ENCODE measurements around the gene SMIM35.

Gene SMIM35

DNA sequence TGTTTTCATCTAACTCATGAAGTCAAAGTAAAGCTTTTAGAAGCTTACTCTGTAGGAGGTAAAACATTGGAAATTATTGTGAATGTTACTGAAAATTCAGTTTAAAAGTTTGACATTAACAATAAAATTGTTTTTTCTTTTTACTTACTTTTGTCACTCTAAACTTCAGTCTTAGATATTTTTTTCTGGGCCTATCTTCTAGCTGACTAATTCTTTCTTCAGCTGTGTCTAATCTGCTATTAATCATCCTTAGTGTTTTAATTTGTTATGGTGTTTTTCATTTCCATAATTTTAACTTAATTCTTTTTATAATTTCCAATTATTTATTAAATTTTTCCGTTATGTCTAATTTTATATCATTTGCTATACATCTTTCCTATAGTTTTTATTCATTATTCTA is 65.6 kb downstream of the SMIM35 start:
- TF ChIP-seq, protein P1, sequence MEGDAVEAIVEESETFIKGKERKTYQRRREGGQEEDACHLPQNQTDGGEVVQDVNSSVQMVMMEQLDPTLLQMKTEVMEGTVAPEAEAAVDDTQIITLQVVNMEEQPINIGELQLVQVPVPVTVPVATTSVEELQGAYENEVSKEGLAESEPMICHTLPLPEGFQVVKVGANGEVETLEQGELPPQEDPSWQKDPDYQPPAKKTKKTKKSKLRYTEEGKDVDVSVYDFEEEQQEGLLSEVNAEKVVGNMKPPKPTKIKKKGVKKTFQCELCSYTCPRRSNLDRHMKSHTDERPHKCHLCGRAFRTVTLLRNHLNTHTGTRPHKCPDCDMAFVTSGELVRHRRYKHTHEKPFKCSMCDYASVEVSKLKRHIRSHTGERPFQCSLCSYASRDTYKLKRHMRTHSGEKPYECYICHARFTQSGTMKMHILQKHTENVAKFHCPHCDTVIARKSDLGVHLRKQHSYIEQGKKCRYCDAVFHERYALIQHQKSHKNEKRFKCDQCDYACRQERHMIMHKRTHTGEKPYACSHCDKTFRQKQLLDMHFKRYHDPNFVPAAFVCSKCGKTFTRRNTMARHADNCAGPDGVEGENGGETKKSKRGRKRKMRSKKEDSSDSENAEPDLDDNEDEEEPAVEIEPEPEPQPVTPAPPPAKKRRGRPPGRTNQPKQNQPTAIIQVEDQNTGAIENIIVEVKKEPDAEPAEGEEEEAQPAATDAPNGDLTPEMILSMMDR (conservative IDR thresholded peaks at IDR 0.05; ENCODE audit: low read depth, low read length) = no peak
- Histone ChIP-seq H3K27ac (no peak overlapping the region), H3K9ac (no peak overlapping the region), H3K36me3 (ENCODE audit: insufficient read depth) (no peaks in the 10 kb centered on the region), H4K20me1 (ENCODE audit: insufficient read depth) (no peaks in the 10 kb centered on the region), H3K4me2 (no peak overlapping the region), H3K4me3 (IDR thresholded peaks at IDR 0.05; ENCODE audit: insufficient read depth, low read depth, low read length) (no peak overlapping the region), H3K27me3 (ENCODE audit: insufficient read depth, low read depth) (no peaks in the 10 kb centered on the region), H3K4me1 (ENCODE audit: low read depth, poor library complexity, severe bottlenecking) (no peaks in the 10 kb centered on the region), H3K79me2 (ENCODE audit: insufficient read depth, low read depth) (no peaks in the 10 kb centered on the region), H2AFZ (ENCODE audit: low read depth) (no peak overlapping the region)

DNA sequence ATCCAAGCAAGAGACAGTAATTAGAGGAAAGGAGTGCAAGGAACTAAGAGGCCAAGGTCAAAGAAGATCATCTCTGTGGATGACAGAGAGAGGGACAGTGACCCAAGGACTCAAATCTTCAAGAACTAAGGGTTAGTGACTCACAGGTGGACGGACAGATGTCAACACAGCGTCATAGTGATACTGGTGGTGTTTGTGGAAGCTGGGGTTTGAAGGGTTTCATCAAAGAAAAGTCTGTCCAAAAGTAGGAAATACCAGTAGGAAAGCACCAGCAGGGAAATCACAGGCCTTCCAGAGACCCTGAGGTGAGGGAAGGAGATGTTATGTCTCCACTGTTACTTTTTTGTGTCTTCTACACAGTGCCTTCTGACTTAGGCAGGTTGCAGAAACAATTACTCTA is 68.4 kb downstream of the SMIM35 start:
- no peak overlapping the region for H2AFZ ChIP-seq (ENCODE audit: low read depth)

DNA sequence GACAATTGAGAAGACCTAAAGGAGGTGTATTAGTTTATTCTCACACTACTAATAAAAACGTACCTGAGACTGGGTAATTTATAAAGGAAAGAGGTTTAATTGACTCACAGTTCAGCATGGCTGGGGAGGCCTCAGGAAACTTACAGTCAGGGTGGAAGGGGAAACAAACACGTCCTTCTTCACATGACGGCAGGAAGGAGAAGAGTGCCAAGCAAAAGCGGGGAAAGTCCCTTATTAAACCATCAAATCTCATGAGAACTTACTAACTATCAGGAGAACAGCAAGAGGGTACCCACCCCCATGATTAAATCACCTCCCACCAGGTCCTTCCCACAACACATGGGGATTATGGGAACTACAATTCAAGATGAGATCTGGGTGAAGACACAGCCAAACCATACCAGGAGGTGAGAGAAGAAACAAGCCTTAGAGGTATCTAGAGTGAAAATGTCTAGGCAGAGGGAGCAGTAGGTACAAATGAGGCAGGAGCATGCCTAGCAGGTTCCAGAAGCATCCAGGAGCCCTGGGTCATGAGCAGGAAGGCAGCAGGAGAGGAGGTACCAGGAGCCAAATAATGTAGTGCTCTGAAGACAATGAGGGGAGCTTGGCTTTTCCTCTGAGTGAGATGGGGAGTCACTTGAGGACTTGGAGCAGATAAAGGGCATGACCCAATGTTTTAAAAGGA is 69.0 kb downstream of the SMIM35 start:
- no peaks in the 10 kb centered on the region for H3K4me1 ChIP-seq (ENCODE audit: low read depth, poor library complexity, severe bottlenecking)
- no peak overlapping the region for H2AFZ ChIP-seq (ENCODE audit: low read depth)
- no peak overlapping the region for H3K9ac ChIP-seq
- H3K4me2 ChIP-seq = no peak overlapping the region
- H3K27me3 ChIP-seq (ENCODE audit: insufficient read depth, low read depth) = no peaks in the 10 kb centered on the region
- TF ChIP-seq, protein P1 (conservative IDR thresholded peaks at IDR 0.05; ENCODE audit: low read depth, low read length) = no peak
- no peaks in the 10 kb centered on the region for H3K36me3 ChIP-seq (ENCODE audit: insufficient read depth)
- H3K79me2 ChIP-seq (ENCODE audit: insufficient read depth, low read depth) = no peaks in the 10 kb centered on the region
- no peak overlapping the region for H3K4me3 ChIP-seq (IDR thresholded peaks at IDR 0.05; ENCODE audit: insufficient read depth, low read depth, low read length)
- H3K27ac ChIP-seq = no peak overlapping the region
- no peaks in the 10 kb centered on the region for H4K20me1 ChIP-seq (ENCODE audit: insufficient read depth)

More for the DNA sequence above, 68.4 kb downstream of the SMIM35 start:
- no peak overlapping the region for H3K27ac ChIP-seq
- no peak overlapping the region for H3K4me3 ChIP-seq (IDR thresholded peaks at IDR 0.05; ENCODE audit: insufficient read depth, low read depth, low read length)
- no peak overlapping the region for H3K9ac ChIP-seq
- H3K4me2 ChIP-seq = no peak overlapping the region
- no peaks in the 10 kb centered on the region for H3K4me1 ChIP-seq (ENCODE audit: low read depth, poor library complexity, severe bottlenecking)
- H3K36me3 ChIP-seq (ENCODE audit: insufficient read depth) = no peaks in the 10 kb centered on the region
- H3K27me3 ChIP-seq (ENCODE audit: insufficient read depth, low read depth) = no peaks in the 10 kb centered on the region
- TF ChIP-seq, protein P1 (conservative IDR thresholded peaks at IDR 0.05; ENCODE audit: low read depth, low read length) = no peak
- H4K20me1 ChIP-seq (ENCODE audit: insufficient read depth) = no peaks in the 10 kb centered on the region
- H3K79me2 ChIP-seq (ENCODE audit: insufficient read depth, low read depth) = no peaks in the 10 kb centered on the region

DNA sequence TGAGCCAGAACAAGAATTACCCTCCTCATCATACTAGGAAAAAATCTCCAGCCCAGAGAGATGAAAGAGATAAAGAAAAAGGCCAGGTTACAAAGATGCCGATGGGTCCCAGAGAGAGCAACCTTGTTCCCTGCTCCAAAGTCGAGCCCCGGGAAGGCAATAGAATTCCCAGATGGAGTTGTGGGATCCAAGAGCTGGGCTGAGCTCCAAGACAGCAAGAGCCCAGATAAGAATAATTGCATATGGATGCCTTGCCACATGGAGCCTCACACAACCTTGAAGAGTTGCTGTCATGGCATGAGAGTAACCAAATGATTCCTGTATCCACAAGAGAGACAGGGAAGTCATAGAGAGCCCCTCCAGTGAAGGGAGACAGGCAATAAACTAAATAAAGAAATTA is 69.7 kb downstream of the SMIM35 start:
- Histone ChIP-seq H3K9ac (no peak overlapping the region), H4K20me1 (ENCODE audit: insufficient read depth) (no peaks in the 10 kb centered on the region), H3K4me2 (no peak overlapping the region), H3K79me2 (ENCODE audit: insufficient read depth, low read depth) (no peaks in the 10 kb centered on the region), H3K36me3 (ENCODE audit: insufficient read depth) (no peaks in the 10 kb centered on the region), H3K4me1 (ENCODE audit: low read depth, poor library complexity, severe bottlenecking) (no peaks in the 10 kb centered on the region), H3K27ac (no peak overlapping the region), H3K27me3 (ENCODE audit: insufficient read depth, low read depth) (no peaks in the 10 kb centered on the region), H2AFZ (ENCODE audit: low read depth) (no peak overlapping the region), H3K4me3 (IDR thresholded peaks at IDR 0.05; ENCODE audit: insufficient read depth, low read depth, low read length) (no peak overlapping the region)
- TF ChIP-seq, protein P1 (conservative IDR thresholded peaks at IDR 0.05; ENCODE audit: low read depth, low read length) = no peak

Measured in KMS-11 (cell line).